IMR-90 (cell line): ENCODE measurements around the gene TRIM66. TPM values are rescaled to one million over a fixed set of nuclear protein-coding genes. Genes with fewer than 3 reads are reported as not detected.

Source experiments
- ATAC-seq: fragments of 200-7000 bp; cut with Tn5 transposase; 2 replicates; pipeline ENCODE4 v1.9.1; 2020; ENCODE audit warnings: low read depth, mild to moderate bottlenecking, moderate library complexity
- BruUV-seq: library from RNA; stranded (reverse); fragments of 400-500 nt; replicated peaks from 2 replicates; lab custom pipeline; 2021; lab: Mats Ljungman, UMichigan
- CTCF ChIA-PET: fragments of 300-600 bp; formaldehyde crosslinking; extraction: SDS; loops from one replicate; lab custom pipeline; 2021; ENCODE audit warnings: antibody characterized with exemption; lab: Yijun Ruan, JAX
- POLR2A ChIA-PET: fragments of 300-600 bp; sonication (Branson Sonifier 250); formaldehyde crosslinking; loops from one replicate; lab custom pipeline; 2022; ENCODE audit warnings: antibody characterized with exemption; ENCODE audit not compliant: unreplicated experiment; lab: Charles Lee
- DNase-seq: peaks from one replicate; pipeline ENCODE4 v3.0.0; 2013
- H2AFZ ChIP-seq: replicated peaks from 2 replicates; pipeline ENCODE3; 2013; ENCODE audit warnings: low read length, mild to moderate bottlenecking; ENCODE audit not compliant: poor library complexity
- H2AK5ac ChIP-seq: 2 replicates; pipeline ENCODE4 v1.6.1; 2013; ENCODE audit warnings: low read depth, low read length, inconsistent platforms
- H2AK9ac ChIP-seq: replicated peaks from 2 replicates; pipeline ENCODE3; 2013; ENCODE audit warnings: mild to moderate bottlenecking, low read depth, low read length, moderate library complexity; ENCODE audit not compliant: poor library complexity
- H2BK120ac ChIP-seq: 2 replicates; pipeline ENCODE4 v1.6.1; 2013; ENCODE audit warnings: low read depth, low read length, inconsistent platforms
- H2BK15ac ChIP-seq: 3 replicates; pipeline ENCODE4 v1.6.1; 2013; ENCODE audit warnings: low read depth, low read length, inconsistent platforms
- H2BK20ac ChIP-seq: 2 replicates; pipeline ENCODE4 v1.6.1; 2013; ENCODE audit warnings: low read depth, mild to moderate bottlenecking, inconsistent platforms, low read length, moderate library complexity
- H2BK5ac ChIP-seq: 2 replicates; pipeline ENCODE4 v1.6.1; 2013; ENCODE audit warnings: mild to moderate bottlenecking, low read depth, low read length, inconsistent platforms; ENCODE audit not compliant: poor library complexity, severe bottlenecking
- H3K14ac ChIP-seq: replicated peaks from 2 replicates; pipeline ENCODE4 v1.6.1; 2013; ENCODE audit warnings: low read depth, low read length, inconsistent platforms
- H3K18ac ChIP-seq: 2 replicates; pipeline ENCODE4 v1.6.1; 2013; ENCODE audit warnings: low read depth, low read length, control low read depth
- H3K23ac ChIP-seq: 2 replicates; pipeline ENCODE4 v1.6.1; 2013; ENCODE audit warnings: low read depth, low read length, inconsistent platforms
- H3K27ac ChIP-seq: 2 replicates; pipeline ENCODE4 v1.5.1; 2013; ENCODE audit warnings: mild to moderate bottlenecking, control low read depth, low read length; ENCODE audit not compliant: insufficient read depth
- H3K27me3 ChIP-seq: 2 replicates; pipeline ENCODE4 v1.6.1; 2013; ENCODE audit warnings: low read length; ENCODE audit not compliant: control insufficient read depth, insufficient read depth
- H3K36me3 ChIP-seq: 2 replicates; pipeline ENCODE4 v1.6.1; 2013; ENCODE audit warnings: low read length, mixed read lengths; ENCODE audit not compliant: control insufficient read depth, insufficient read depth
- H3K4ac ChIP-seq: 2 replicates; pipeline ENCODE4 v1.6.1; 2013; ENCODE audit warnings: low read depth, low read length, inconsistent platforms
- H3K4me1 ChIP-seq: 2 replicates; pipeline ENCODE4 v1.6.1; 2013; ENCODE audit warnings: low read length, mixed read lengths; ENCODE audit not compliant: control insufficient read depth, insufficient read depth
- H3K4me2 ChIP-seq: 2 replicates; pipeline ENCODE4 v1.6.1; 2013; ENCODE audit warnings: low read depth, mild to moderate bottlenecking, control low read depth, low read length, moderate library complexity
- H3K4me3 ChIP-seq: 2 replicates; pipeline ENCODE4 v1.5.1; 2013; ENCODE audit warnings: low read depth, mild to moderate bottlenecking, control low read depth, low read length, moderate library complexity; ENCODE audit not compliant: insufficient read depth
- H3K56ac ChIP-seq: 2 replicates; pipeline ENCODE4 v1.6.1; 2013; ENCODE audit warnings: low read length, inconsistent platforms; ENCODE audit not compliant: insufficient read depth; ENCODE audit errors: extremely low read depth
- H3K79me1 ChIP-seq, 2 experiments: 2 replicates each; pipeline ENCODE4 v1.6.1; 2013; ENCODE audit warnings: low read length in 2 of 2, inconsistent platforms in 1 of 2, low read depth in 1 of 2
- H3K9ac ChIP-seq: 2 replicates; pipeline ENCODE4 v1.6.1; 2013; ENCODE audit warnings: low read depth, low read length, control low read depth
- H3K9me1 ChIP-seq: 2 replicates; pipeline ENCODE4 v1.6.1; 2013; ENCODE audit warnings: low read length, inconsistent platforms; ENCODE audit not compliant: insufficient read depth
- H3K9me3 ChIP-seq: 2 replicates; pipeline ENCODE4 v1.6.1; 2013; ENCODE audit warnings: low read length; ENCODE audit not compliant: control insufficient read depth, insufficient read depth
- H4K20me1 ChIP-seq: 2 replicates; pipeline ENCODE4 v1.6.1; 2013; ENCODE audit warnings: low read length, inconsistent platforms; ENCODE audit not compliant: insufficient read depth
- H4K5ac ChIP-seq: 2 replicates; pipeline ENCODE4 v1.6.1; 2013; ENCODE audit warnings: mild to moderate bottlenecking, low read depth, low read length, control low read depth
- H4K8ac ChIP-seq, 2 experiments: 2 replicates each; pipeline ENCODE4 v1.6.1; 2013; ENCODE audit warnings: low read depth in 2 of 2, low read length in 2 of 2, control low read depth in 1 of 2, inconsistent platforms in 1 of 2
- H4K91ac ChIP-seq: 2 replicates; pipeline ENCODE4 v1.6.1; 2013; ENCODE audit warnings: low read depth, low read length, inconsistent platforms; ENCODE audit not compliant: insufficient read depth
- CEBPB ChIP-seq: IDR thresholded peaks from 2 replicates; pipeline ENCODE4 v1.6.1; 2012; ENCODE audit warnings: low read depth, low read length, improper control_type of control experiment
- RCOR1 ChIP-seq: IDR thresholded peaks from 2 replicates; pipeline ENCODE4 v1.6.1; 2012; ENCODE audit warnings: mild to moderate bottlenecking, low read length, improper control_type of control experiment; ENCODE audit not compliant: insufficient replicate concordance
- RFX5 ChIP-seq: IDR thresholded peaks from 2 replicates; pipeline ENCODE4 v1.8.0; 2012; ENCODE audit warnings: low read depth, mild to moderate bottlenecking, low read length, moderate library complexity
- WGBS, 2 experiments: methylation state at CpG; one replicate each; pipeline versions ENCODE4 v1.1.5 to v1.1.7; 2013; ENCODE audit warnings: missing lambda C conversion rate in 2 of 2; ENCODE audit not compliant: insufficient read length in 1 of 2; ENCODE audit errors: extremely low coverage in 2 of 2; 5-methylcytosine and 5-hydroxymethylcytosine counted together
- dilution Hi-C: fragments of 300-500 bp; cut with HindIII; formaldehyde crosslinking; loops from one replicate; pipeline ENCODE4 v1.14.3; 2018; ENCODE audit warnings: low sequenced_read_pairs; ENCODE audit not compliant: unreplicated experiment
- in situ Hi-C: fragments of 300-500 bp; cut with MboI; formaldehyde crosslinking; loops from 3 replicates; pipeline ENCODE4 v1.14.3; 2019; ENCODE audit warnings: low sequenced_read_pairs, inconsistent platforms, mixed read lengths
- intact Hi-C: fragments of 100-400 bp; cut with micrococcal nuclease; formaldehyde crosslinking; loops from 2 replicates; pipeline ENCODE4 v1.10.0; 2022
- polyA plus RNA-seq, 3 experiments: library from polyadenylated mRNA; depleted of rRNA; stranded (reverse); fragments of >200 nt; gene quantifications; 2 replicates each; pipeline ENCODE4 v1.2.3, GENCODE V29; 2012; ENCODE audit warnings: low replicate concordance in 1 of 3
- total RNA-seq: library from RNA; depleted of rRNA; stranded (reverse); fragments of >200 nt; gene quantifications from 2 replicates; pipeline ENCODE4 v1.2.3, GENCODE V29; 2012

Gene TRIM66
- total and polyA plus RNA-seq, 2 of the 4 experiments (the other 2 are of a cell fraction), result 4.4 to 5.0 TPM

DNA sequence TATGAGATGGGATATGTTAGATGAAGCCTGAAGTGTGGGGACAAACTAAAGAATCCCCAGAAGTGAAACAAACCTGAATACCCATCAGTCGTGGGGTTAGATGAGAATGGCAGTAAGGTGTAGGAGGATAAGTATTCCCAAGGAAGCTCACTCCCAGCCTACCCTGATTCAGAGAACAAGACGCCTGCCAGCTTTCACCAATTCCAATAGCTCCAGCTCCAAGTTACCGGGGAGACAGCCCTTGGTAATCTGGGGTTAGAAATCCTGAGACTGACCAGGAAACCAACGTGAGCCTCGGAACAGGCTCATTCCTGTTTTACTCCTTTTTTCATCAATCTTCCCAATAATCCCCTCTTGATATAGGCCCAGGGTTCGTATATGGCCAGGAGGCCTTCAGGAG is 46.6 kb upstream of the TRIM66 start:
- Histone ChIP-seq H3K56ac (peak overlapping the region; percentile 63; the same call in 1 of the 2 replicates), H3K18ac (peak overlapping the region; percentile 58; the same call in 1 of the 2 replicates), H3K27me3 (no peaks in the 10 kb centered on the region), H2BK120ac (peak overlapping the region; percentile 75), H2BK15ac (peak overlapping the region; percentile 73; the same call in 1 of the 3 replicates), H3K9me3 (no peaks in the 10 kb centered on the region), H3K14ac (peak overlapping the region; percentile 85), H3K4ac (peak overlapping the region; percentile 87), H3K9ac (no peak overlapping the region), H3K79me1 (peaks cover 20 to 88% of the 10 kb centered on the region in 2 experiments), H4K5ac (peak overlapping the region; percentile 30), H4K91ac (peak overlapping the region; percentile 77), H2BK5ac (peak overlapping the region; percentile 63), H4K8ac (peak overlapping the region; percentile 19 to 68; a peak in 2 of 4 replicates), H2AK9ac (peak overlapping the region; percentile 6), H3K36me3 (peaks cover 33% of the 10 kb centered on the region), H3K23ac (peak overlapping the region; percentile 66), H2AFZ (no peak overlapping the region), H3K4me2 (peak overlapping the region; percentile 23; the same call in 1 of the 2 replicates), H4K20me1 (peaks cover 9% of the 10 kb centered on the region; the same call in 1 of the 2 replicates), H2BK20ac (peak overlapping the region; percentile 74), H3K4me1 (peaks cover 37% of the 10 kb centered on the region), H3K4me3 (no peak overlapping the region), H2AK5ac (peak overlapping the region; percentile 27; the same call in 1 of the 2 replicates), H3K27ac (peak overlapping the region; percentile 65; the same call in 1 of the 2 replicates), H3K9me1 (peaks cover 56% of the 10 kb centered on the region)
- TF ChIP-seq RCOR1 (no peak), CEBPB (no peak), RFX5 (no peak)
- CTCF ChIA-PET, result no interaction called here
- in situ Hi-C loops (no loop called here), dilution Hi-C loops (no loop called here), intact Hi-C loops (loop anchor here (10.0 kb wide), 1 partner anchor 186 kb away; the partner anchor contains the start of gene AKIP1)
- no CpG with 5 or more reads among the region's 6 CpGs for WGBS, 2 experiments
- POLR2A ChIA-PET, result interaction anchor here (0.6 kb wide), 1 partner anchor 219 kb away, joined by 4 read pairs; no protein-coding TSS in a partner anchor
- DNase-seq (no peak), ATAC-seq (no peak)
- BruUV-seq, result no TSS peak
